ENCODE measurements around the gene ZNF19.

- TF ChIP-seq, protein P1, sequence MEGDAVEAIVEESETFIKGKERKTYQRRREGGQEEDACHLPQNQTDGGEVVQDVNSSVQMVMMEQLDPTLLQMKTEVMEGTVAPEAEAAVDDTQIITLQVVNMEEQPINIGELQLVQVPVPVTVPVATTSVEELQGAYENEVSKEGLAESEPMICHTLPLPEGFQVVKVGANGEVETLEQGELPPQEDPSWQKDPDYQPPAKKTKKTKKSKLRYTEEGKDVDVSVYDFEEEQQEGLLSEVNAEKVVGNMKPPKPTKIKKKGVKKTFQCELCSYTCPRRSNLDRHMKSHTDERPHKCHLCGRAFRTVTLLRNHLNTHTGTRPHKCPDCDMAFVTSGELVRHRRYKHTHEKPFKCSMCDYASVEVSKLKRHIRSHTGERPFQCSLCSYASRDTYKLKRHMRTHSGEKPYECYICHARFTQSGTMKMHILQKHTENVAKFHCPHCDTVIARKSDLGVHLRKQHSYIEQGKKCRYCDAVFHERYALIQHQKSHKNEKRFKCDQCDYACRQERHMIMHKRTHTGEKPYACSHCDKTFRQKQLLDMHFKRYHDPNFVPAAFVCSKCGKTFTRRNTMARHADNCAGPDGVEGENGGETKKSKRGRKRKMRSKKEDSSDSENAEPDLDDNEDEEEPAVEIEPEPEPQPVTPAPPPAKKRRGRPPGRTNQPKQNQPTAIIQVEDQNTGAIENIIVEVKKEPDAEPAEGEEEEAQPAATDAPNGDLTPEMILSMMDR (IDR thresholded peaks at IDR 0.05; ENCODE audit: poor library complexity): no peak
- TF ChIP-seq EZH2 (IDR thresholded peaks at IDR 0.05; ENCODE audit: borderline replicate concordance) (no peak), EZH2phosphoT487 (IDR thresholded peaks at IDR 0.05; ENCODE audit: low read depth, severe bottlenecking, unreplicated experiment) (no peak)
Measured at GRCh38 chr16:71442051-71442440, 47.1 kb downstream of the ZNF19 start, which contains the start of gene TLE7.

All from hepatocyte (in vitro differentiated cells).